Mesenteric fat pad (tissue), 1 donor: ENCODE measurements around the gene ARHGAP45. TPM values are rescaled to one million over a fixed set of nuclear protein-coding genes. Genes with fewer than 3 reads are reported as not detected.
A peak's percentile ranks its signal among the peaks of the same experiment; 100 is the strongest.

Experiments
- DNase-seq: peaks from one replicate; pipeline ENCODE4 v3.0.0-alpha.2; 2020; ENCODE audit warnings: low spot score
- total RNA-seq: library from RNA; stranded (reverse); fragmentation: NEBNext Ultra II Directional; extraction: Animal tissue kit (Norgen Biotek cat#: 25700); gene quantifications from one replicate; pipeline ENCODE4 v1.2.1, GENCODE V29; 2021
- donor health status: DM: yes; HTN: yes; CAD: no.

Gene ARHGAP45
- total RNA-seq, 1 donor from 2014 or later: 25.5 TPM

DNA sequence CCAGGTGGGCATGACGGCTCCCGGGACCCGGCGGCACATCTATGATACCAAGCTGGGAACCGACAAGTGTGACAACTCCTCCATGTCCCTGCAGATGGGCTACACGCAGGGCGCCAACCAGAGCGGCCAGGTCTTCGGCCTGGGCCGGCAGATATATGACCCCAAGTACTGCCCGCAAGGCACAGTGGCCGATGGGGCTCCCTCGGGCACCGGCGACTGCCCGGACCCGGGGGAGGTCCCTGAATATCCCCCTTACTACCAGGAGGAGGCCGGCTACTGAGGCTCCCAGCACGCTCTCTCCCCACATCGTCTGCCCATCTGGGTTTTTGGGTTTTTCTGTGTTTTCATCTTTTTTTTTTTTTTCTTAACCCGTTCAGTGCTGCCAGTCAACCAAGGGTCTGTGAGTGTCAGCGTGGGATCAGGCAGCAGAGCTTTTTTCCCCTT lies 29.3 kb upstream of the ARHGAP45 start:
- no peak for DNase-seq

DNA sequence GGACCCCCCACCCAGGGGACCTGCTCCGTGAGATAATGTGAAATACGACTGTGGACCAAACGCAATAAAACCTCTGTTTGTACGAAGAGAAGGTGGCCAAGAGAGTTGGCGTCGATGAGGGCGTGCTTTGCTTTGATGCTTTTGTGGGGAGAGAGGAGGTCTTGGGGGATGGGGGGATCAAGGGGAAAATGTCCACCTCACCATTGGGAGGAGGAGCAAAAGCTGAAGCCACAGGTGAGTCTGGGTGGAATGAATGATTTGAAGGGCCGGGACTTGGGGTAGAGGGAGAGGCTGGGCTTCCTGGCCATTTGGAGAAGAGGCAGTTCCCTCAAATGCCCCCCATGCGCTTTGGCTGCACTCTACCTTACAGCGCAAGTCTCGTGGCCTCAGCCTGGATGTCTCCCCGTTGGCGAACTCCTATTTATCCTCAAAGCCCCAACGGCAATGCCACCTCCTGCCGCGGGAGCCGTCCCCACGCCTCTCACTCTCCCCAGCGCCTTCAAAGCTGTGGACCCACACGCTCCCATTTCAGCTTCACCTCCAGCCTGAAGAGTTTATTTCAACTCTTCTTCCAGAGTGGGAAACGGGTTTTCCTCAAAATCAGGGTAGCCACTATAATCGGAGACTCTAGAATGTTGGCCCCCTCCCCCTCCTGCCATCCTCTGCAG lies 27.9 kb upstream of the ARHGAP45 start:
- no peak for DNase-seq

DNA sequence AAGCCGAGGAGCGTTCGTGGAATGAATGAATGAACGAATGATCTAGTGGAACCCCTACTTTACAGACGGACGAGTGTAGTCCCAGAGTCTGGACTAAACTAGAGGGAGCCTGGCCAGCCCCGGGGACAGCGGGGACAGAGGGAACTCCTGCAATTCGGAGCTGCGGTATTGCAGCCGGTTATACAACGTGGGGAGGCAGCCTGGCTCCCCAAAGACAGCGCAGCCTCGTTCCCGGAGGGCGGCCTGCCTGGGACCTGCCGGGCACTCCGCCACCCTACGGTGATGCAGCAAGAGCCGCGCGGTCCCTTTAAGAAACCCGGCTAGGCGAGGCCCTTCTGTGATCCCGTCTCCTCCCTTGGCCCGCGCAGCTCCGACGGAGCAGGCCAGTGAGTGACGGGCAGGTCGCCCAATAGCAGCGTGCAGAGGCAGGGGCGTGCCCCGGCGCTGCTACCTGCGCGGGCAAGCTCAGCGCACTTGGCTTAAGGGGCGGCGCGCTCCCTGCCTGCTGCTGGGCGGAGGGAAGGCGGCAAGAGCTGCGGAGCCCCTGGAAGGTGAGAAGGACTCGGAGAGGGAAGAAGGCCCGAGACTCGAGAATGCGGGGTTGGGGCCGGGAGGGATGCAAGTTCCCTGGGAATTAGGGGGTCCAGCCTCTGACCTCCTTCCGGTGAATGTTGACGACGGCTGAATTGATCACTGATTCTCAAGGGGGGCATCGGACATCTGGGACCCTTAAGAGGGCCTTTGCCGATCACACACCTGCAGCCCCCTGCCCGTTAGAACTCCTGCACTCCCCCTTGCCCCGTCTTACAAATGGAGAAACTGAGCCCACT lies 27.1 kb upstream of the ARHGAP45 start, which contains the start of gene ABCA7:
TSS of gene ABCA7 (plus strand) at position 462 of the 830 bp plus-strand sequence. CDS start 1,255 bp downstream, outside the sequence.
- peak; percentile 99 for DNase-seq

DNA sequence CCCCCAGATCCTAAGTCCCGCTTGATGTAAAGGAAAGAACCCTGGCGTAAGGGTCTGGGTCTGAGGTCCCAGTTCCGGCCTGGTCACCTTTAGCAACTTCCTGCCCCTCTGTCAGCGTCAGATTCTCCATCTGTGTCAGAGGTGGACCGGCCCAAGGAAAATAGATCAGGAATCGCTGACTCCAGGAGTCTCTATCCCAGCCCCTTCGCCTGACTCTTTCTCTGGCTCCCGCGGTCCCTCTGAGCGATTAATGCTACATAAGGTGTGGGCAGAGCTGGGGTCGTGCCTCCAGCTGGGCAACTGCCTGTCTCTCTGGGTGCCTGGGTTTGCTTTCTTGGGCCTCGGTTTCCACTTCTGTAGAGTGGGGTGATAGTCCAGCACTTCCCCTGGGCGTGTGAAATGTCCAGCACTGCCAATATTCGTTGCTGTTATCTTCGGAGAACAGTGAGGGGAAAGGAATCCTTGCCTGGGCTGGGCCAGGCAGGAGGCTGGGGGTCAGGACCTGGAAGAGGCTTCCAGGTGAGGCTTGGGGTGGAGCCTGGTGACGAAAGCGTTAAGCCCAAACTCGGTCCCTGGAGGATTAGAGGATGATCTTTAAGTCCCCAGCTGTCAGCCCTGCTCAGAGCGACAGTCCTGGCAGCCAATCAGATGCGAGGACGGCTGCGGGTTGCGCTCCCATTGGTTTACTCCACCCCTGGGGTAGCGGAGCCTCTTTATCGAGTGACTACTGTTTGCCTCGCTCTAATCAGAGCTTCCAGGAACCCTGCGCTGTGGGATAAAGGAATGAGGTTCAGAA lies 26.3 kb upstream of the ARHGAP45 start:
- DNase-seq: no peak

DNA sequence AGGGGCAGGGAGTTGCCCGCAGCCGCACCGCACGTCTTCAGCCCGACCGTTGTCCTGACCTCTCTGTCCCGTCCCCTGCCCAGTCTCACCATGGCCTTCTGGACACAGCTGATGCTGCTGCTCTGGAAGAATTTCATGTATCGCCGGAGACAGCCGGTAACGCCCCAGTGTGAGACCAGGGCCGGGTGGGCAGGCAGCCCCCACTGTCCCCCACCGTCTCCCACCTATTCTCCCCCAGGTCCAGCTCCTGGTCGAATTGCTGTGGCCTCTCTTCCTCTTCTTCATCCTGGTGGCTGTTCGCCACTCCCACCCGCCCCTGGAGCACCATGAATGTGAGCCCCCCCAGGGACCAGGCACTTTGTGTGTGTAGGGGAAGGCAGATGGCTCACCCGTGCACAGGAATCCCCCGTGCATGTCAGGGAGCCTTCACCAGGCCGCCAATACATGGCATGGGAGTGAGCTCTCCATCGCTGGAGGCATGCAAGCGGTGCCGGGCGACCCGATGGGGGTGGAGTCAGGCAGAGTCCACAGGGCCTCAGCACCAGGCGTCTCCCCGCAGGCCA lies 25.6 kb upstream of the ARHGAP45 start:
- no peak for DNase-seq

DNA sequence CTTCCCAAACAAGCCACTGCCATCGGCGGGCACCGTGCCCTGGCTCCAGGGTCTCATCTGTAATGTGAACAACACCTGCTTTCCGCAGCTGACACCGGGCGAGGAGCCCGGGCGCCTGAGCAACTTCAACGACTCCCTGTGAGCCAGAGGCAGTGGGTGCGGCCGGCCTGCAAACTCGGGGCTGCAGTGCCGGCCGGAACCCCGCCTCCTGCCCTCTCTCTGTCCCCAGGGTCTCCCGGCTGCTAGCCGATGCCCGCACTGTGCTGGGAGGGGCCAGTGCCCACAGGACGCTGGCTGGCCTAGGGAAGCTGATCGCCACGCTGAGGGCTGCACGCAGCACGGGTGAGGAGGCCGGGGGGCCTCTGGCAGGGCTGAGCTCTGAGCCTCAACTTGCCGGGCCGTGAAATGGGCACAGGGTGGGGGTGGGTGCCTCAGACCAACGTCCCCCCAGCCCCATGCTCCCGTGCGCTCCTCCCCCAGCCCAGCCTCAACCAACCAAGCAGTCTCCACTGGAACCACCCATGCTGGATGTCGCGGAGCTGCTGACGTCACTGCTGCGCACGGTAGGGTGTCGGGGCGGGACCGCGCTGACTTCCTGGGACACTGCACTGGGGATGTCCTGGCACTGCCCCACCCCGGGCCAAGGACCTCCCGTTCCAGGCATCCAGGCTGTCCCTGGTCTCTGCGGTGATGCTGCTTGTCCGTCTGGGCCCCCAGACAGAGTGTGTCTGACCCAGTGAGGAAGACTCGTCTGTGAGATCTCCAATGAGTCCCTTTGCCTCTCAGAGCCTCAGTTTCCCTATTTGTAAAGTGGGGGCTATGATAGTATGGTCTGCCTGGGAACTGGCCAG lies 24.9 kb upstream of the ARHGAP45 start:
- DNase-seq: no peak

DNA sequence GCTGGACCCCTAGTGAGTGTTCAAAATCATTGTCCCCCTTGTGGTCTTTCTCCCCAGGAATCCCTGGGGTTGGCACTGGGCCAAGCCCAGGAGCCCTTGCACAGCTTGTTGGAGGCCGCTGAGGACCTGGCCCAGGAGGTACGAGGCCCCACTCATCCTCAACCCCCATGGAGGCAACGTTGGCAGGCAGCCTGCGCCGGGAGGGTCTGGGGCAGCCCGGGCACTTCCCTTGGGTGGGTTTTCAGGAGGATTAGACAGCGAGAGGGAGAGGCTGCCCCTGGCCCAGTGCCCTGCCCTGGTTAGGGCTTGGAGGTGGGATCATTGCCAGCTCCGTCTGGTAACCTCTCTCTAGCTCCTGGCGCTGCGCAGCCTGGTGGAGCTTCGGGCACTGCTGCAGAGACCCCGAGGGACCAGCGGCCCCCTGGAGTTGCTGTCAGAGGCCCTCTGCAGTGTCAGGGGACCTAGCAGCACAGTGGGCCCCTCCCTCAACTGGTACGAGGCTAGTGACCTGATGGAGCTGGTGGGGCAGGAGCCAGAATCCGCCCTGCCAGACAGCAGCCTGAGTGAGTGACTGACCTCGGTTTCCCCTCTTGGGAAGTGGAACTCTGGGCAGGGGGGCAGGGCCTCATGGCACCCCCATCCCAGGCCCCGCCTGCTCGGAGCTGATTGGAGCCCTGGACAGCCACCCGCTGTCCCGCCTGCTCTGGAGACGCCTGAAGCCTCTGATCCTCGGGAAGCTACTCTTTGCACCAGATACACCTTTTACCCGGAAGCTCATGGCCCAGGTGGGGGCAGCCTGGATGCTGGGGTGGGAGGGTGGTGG lies 24.1 kb upstream of the ARHGAP45 start:
- DNase-seq: no peak

DNA sequence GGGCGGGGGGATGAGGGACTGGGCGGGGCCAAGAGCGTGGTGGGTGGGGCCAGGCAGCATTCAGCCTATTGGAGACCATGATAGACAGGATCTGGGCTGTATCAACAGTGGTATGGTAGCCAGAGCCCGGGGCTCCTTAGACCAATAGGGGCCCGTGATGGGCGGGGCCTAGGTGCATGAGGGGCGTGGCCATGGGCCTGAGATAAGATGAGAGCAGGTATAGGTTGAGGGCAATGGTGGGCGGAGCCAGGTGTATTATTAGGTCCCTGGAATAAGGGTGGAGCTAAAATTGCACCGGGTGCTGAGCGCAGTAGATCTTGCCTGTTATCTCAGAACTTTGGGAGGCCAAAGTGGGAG lies 21.7 kb upstream of the ARHGAP45 start:
- DNase-seq: no peak

DNA sequence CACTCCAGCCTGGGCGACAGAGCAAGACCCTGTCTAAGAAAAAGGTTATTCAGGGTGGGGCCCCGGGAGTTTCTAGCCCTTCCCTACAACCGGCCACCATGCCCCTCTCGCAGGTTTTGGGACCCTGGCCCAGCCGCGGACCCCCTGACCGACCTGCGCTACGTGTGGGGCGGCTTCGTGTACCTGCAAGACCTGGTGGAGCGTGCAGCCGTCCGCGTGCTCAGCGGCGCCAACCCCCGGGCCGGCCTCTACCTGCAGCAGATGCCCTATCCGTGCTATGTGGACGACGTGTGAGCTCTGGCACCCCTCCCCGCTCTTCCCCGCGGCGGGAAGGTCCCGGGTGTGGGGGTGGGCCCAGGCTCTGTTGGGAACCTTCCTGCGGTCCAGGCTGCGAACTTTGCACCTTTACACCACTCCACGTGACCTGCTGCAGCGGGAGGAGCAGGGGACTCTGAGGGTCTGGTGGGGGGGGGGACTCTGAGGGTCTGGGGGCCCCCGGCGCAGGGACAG lies 20.8 kb upstream of the ARHGAP45 start:
- DNase-seq: no peak

DNA sequence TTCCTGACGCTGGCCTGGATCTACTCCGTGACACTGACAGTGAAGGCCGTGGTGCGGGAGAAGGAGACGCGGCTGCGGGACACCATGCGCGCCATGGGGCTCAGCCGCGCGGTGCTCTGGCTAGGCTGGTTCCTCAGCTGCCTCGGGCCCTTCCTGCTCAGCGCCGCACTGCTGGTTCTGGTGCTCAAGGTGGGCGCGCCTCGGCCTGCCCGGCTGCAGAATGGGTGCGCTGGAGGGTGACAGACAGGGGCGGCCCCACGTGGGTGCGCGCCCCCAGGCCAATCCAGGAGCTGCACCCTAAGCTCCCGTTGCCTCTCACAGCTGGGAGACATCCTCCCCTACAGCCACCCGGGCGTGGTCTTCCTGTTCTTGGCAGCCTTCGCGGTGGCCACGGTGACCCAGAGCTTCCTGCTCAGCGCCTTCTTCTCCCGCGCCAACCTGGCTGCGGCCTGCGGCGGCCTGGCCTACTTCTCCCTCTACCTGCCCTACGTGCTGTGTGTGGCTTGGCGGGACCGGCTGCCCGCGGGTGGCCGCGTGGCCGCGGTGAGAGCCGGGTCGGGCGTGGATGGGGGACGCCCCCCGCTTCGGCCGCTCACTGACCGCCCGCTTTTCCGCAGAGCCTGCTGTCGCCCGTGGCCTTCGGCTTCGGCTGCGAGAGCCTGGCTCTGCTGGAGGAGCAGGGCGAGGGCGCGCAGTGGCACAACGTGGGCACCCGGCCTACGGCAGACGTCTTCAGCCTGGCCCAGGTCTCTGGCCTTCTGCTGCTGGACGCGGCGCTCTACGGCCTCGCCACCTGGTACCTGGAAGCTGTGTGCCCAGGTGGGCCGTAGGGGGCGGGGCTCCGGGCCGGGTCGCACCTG lies 19.9 kb upstream of the ARHGAP45 start:
- no peak for DNase-seq

DNA sequence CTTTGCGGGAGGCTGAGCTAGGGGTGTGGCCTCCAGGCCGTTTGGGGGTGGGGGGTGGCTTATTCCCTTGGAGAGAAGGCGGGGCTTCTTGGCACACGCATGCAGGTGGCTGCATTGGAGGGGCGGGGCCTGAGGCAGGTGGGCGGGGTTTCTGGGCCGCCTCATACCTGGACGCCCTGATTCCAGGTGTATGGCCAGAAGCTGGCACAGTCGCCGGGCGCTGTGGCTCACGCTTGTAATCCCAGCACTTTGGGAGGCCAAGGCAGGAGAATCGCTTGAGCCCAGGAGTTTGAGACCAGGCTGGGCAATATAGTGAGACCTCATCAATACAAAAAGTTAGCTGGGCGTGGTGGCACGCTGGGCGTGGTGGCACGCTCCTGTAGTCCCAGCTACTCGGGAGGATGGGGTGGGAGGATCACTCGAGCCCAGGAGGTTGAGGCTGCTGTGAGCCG lies 19.2 kb upstream of the ARHGAP45 start:
- no peak for DNase-seq

DNA sequence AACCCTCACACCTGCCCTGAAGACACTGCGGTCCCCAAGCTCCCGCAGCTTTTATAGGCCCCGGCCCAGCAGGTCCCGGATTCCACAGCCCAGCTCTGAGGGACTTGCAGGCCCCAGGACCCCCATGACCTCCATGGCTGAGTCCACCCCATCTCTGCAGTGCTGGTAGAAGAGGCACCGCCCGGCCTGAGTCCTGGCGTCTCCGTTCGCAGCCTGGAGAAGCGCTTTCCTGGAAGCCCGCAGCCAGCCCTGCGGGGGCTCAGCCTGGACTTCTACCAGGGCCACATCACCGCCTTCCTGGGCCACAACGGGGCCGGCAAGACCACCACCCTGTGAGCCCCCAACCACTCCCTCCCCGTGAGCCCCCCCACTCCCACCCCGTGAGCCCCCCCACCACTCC lies 17.9 kb upstream of the ARHGAP45 start:
- no peak for DNase-seq

DNA sequence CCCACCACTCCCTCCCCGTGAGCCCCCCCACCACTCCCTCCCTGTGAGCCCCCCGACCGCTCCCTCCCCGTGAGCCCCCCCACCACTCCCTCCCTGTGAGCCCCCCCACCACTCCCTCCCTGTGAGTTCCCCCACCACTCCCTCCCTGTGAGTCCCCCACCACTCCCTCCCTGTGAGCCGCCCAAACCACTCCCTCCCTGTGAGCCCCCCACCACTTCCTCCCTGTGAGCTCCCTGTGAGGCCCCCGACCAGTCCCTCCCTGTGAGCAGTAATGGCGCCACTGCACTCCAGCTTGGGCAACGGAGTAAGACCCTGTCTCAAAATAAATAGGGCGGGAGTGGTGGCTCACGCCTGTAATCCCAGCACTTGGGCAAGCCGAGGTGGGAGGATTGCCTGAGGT lies 17.2 kb upstream of the ARHGAP45 start:
- DNase-seq: no peak

DNA sequence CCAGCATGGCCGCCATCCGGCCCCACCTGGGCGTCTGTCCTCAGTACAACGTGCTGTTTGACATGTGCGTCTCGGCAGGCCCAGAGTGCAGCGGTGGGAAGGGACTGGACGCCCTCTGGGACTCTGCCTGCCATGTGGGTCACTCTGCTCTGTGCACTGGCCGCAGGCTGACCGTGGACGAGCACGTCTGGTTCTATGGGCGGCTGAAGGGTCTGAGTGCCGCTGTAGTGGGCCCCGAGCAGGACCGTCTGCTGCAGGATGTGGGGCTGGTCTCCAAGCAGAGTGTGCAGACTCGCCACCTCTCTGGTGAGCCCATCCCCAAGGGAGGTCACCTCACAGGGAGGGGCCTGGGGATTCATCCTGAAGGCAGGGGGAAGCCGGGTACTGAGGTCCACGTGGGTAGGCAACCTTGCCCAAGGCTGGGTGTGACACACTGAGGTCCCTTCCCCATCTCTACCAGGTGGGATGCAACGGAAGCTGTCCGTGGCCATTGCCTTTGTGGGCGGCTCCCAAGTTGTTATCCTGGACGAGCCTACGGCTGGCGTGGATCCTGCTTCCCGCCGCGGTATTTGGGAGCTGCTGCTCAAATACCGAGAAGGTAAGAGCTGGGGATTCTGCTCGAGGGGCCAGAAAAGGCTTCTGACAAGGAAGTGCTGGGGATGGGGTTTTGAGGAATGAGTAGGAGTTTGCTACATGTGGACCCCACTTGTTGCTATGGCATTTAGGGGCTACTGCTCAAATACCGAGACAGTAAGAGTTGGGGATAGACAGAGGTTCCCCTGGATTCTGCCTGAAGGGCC lies 15.8 kb upstream of the ARHGAP45 start:
- DNase-seq: no peak

DNA sequence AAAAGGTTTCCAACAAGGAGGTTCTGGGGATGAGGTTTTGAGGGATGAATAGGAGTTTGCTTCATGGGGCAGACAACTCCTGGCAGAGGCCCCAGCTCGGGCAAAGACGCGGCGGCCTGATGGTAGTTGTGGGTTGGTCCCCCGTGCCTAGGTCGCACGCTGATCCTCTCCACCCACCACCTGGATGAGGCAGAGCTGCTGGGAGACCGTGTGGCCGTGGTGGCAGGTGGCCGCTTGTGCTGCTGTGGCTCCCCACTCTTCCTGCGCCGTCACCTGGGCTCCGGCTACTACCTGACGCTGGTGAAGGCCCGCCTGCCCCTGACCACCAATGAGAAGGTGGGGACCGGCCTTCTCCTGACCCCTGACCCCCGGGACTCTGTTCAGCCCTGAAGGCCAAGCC lies 15.2 kb upstream of the ARHGAP45 start:
- DNase-seq: no peak

DNA sequence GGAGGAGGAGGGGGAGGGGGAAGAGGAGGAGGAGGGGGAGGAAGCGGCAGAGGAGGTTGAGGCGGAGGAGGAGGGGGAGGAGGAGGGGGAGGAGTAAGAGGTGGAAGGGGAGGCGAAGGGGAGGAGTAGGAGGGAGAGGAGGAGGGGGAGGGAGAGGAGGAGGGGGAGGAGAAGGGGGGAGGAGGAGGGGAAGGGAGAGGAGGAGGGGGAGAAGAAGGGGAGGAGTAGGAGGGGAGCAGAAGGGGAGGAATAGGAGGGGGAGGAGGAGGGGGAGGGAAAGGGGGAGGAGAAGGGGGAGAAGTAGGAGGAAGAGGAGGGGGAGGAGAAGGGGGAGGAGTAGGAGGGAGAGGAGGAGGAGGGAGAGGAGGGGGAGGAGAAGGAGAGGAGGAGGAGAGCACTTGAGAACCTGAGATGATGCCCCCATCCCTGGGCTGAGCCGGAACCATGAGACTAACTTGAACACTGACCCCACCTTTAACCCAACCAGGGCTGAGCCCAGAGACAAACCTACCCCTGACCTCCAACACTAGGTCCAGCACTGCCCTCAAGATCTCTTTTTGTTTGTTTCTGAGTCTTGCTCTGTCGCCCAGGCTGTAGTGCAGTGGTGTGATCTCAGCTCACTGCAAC lies 14.5 kb upstream of the ARHGAP45 start:
- no peak for DNase-seq
